SKM-1 treated with dmso at 0.1 percent for 144 hours (cell line): ENCODE measurements around the gene LAGE3.

Experiments used
- DNase-seq: peaks from one replicate; lab custom pipeline; 2025; ENCODE audit not compliant: unreplicated experiment; lab: John Stamatoyannopoulos, UW

LAGE3 gene

DNA sequence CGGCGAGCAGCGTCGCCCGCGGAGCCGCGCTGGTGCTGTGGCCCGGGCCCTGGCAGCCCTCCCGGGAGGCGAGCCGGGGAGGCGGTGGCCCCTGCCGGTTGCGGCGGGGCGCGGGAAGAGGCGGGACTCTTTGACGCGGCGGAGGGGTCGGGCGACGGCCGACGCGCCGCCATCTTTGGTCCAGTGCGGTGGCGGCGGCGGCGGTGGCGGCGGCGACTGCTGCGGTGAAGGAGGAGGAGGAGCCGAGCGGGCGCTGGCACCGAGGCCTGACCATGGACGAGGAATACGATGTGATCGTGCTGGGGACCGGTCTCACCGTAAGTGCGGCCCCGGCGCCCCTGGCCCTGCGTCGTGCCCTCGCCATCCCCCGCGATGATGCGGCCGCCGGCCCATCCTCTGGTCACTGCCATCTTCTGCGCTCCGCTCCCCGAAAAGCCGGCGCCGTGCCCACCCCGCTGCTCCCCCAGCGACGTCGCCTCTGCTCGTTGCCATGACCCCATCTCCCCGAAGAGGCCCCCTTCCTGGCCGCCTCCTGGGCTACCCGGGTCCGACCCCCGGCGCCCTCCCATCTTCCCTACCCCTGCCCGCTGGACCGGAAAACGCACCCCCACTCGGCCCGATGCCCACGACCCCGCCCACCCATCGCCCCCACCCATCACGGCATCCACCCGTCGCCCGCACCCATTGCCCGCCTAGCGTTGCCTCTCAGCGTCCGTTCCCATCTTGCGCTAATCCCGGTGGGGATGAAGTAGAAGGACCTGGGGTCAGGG lies 41.9 kb downstream of the LAGE3 start, which contains the start of gene GDI1:
Gene GDI1 (plus strand): TSS at position 172 of the 770 bp plus-strand sequence. CDS start 101 bp downstream, at position 273.
- DNase-seq: no peak

DNA sequence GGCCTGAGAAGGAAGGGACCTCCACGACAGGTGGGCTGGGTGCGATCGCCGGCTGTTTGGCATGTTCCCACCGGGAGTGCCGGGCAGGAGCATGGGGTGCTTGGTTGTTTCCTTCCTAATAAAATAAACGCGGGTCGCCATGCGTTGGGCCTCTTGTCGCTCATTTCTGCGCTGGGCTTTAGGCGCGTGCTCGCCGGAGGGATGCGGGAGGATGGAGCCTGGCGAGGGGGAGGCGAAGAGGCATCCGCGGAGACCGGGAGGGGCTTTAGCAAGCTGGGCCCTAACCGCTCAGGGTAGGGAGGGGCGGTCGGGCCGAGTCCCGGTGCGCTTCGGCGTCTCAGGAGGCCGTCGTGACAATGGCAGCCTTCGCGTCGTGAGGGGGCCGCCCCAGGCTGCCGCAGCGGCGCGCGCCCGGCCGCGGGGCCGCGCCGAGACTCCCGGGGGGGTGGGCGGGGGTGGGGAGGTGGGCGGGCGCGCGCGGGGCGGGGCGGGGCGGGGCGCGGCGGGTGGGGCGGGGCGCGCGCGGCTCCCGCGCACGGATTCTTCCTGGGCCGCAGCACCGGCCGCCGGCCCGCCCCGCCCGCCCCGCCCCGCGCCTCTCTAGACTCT lies 42.6 kb downstream of the LAGE3 start:
- DNase-seq: no peak

DNA sequence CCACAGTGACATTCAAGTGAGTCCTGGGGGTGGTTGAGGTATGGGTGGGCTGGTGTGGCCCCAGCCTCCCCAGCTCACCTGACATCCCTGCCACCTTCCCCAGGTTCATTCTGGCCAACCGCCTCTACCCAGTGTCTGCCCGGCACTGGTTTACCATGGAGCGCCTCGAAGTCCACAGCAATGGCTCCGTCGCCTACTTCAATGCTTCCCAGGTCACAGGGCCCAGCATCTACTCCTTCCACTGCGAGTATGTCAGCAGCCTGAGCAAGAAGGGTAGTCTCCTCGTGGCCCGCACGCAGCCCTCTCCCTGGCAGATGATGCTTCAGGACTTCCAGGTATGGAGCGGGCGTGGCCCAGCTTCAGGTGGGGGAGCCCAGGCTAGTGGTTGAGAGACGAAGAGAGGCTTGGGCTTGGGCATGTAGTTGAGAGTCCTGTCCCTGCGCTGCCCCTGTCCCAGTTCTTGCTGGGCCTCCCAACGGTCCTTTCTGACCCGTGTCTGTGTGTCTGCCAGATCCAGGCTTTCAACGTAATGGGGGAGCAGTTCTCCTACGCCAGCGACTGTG lies 43.8 kb downstream of the LAGE3 start:
- DNase-seq: no peak

DNA sequence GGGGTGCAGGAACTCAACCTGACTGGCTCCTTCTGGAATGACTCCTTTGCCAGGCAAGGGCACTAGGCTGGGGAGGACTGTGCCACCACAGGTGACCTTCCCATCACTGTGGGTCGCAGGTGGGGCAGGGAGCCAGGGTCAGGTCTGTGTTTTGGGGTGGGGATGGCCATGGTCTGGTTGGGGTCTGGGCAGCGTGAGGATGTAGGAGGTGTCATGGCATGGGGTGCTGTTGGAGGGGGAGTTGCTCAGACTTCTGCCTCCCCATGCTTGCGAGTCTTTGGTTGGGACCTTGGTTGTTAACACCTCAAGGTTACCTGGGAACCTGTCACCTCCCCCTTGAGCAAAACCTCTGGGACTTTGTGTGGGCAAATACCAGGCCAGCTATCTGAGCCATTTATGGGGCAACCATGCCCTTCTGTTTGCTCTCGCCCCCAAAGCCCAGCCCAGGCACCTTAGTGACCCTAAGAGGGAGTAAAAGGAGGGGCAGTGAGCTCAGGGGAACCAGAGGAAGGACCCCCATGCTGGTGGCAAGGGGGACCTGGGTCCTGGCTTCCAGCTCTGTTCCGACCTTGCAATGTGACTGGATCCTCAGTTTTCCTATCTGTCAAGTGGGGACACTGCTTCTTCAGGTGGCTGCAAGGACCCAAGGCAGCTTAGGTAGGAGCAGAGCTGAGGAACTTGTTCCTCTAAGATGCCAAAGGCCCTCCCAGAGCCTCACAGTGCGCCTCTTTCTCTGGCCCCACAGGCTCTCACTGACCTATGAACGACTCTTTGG lies 44.5 kb downstream of the LAGE3 start:
- DNase-seq: no peak

DNA sequence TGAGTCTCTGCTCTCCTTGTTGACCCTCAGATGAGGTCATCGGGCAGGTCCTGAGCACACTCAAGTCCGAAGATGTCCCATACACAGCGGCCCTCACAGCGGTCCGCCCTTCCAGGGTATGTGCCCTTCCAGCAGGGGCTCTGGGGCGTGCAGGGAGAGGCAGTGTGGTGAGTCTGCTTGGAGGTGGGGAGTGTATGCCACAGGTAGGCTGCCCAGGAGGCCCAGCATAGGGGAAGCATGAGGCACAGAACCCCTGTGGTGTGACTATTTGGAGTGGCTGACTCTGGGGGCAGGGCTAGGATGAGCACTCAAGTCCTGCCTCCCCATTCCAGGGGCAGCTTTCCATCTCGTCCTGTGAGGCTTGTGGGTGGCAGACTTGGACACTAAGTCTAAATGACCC lies 45.5 kb downstream of the LAGE3 start:
- no peak for DNase-seq

DNA sequence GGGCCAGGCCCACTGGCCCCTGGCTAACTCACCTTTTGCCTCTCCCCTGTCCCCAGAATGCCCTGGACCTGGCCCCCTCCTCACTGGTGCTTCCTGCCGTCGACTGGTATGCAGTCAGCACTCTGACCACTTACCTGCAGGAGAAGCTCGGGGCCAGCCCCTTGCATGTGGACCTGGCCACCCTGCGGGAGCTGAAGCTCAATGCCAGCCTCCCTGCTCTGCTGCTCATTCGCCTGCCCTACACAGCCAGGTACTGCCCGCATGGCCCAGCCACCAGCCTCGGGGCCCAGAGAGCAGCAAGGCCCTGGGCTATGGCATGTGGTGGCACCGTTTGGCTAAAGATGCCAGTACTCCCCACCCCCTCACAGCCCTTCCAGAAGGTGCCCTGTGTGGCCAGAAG lies 46.9 kb downstream of the LAGE3 start:
- DNase-seq: no peak

DNA sequence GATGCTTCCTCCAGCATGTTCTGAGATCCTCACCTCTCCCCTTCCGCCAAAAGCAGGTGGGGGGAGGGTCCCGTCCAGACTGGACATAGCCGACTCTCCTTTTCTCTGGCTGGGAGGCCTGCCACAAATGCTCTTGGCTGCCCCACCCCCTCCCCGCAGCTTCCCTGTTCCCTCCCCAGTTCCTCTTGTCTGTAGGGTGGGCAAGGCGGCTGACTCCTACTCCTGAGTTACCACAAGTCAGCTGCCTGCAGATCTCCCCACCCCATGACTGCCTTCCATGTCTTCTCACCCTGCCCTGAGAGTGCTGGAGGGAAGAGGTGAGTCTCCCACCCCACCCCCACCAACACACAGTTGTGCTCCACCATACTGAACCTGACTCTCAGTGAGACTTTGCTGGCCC lies 47.7 kb downstream of the LAGE3 start:
- no peak for DNase-seq

DNA sequence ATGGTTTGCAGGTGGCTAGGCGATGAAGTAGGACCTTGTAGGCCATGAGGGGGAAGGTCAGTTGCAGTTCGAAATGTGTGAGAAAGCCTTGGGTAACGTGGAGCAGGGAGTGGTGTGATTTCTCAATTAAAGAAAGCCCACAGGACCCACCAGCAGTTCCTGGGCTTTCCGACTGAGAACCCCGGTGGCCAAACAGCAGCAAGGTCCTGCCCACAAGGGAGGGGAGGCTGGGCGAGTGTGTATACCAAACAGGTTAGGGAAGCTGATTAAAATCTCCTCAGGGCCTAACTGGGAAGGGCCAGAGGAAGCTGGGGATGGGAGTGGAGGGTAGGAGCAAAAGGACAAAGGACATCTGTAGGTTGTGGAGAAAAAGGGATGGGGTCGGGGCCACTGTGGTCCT lies 48.2 kb downstream of the LAGE3 start:
- DNase-seq: peak; percentile 36

DNA sequence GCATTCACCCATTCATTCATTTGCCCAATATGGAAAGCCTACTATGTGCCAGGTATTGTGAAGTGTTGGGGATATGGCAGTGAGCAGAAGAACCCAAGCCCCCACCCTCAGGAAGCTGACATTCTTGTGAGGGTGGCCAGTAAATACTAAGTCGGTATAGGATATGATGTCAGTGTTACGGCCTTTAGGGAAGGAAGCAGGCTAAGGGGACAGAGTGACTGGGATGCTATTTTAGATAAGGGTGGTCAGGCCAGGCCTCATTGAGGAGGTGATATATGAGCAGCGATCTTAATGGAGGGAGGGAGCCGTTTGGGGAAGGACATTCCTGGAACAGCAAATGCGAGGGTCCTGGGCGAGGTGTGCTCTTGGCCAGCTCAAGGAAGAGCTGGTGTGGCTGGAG lies 48.6 kb downstream of the LAGE3 start:
- peak; percentile 13 for DNase-seq

DNA sequence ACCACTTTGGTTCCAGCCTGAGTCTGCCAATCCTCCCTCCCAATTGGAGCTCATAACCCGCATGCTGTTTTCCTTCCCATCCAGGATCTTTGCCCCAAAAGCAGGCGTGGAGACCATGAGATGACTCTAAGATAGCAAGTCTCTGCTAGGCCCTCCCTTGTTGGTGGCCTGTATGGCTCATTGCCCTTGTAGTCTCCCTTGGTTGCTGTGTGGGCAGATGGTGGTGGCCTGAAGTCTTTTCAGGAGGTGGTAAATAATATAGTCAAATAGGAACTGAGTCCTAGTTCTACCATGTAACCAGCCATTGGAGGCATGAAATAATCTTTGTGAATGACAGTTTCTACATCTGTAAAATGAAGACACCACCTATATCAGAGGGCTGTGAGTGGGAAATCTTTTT lies 49.4 kb downstream of the LAGE3 start:
- no peak for DNase-seq

DNA sequence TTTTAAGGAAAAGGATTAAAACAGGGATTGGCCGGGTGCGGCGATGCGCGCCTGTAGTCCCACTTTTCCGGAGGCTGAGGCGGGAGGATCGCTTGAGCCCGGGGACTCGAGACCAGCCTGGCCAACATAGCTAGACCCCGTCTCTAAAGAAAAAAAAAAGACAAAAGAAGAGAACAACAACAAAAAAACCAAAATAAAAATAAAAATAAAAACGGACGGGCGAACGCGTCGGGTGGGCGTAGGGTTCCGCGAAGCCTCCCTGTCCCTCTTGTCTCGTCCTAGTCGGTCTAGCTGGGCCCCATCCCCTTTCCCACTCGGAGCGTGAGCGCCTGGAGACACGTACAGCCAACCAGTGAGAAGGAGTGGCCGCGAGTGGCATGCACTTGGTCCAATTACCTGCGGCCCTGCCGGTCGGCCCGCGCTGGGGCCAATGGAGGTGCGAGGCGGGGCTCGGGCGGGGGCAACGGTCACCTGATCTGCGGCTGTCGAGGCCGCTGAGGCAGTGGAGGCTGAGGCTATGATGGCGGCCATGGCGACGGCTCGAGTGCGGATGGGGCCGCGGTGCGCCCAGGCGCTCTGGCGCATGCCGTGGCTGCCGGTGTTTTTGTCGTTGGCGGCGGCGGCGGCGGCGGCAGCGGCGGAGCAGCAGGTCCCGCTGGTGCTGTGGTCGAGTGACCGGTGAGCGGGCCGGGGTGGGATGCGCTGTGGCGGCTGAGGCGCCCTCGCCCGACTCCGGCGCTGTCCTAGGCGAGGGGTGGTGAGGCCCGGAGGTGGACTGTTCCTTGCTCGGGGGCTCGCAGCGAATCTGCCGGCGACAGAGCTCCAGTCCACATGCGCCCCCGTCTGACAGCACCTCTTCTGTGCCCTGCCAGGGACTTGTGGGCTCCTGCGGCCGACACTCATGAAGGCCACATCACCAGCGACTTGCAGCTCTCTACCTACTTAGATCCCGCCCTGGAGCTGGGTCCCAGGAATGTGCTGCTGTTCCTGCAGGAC lies 50.6 kb downstream of the LAGE3 start, which contains the start of gene ATP6AP1:
Gene ATP6AP1 (plus strand): TSS at position 502 of the 996 bp plus-strand sequence. CDS start 16 bp downstream, at position 518.
- DNase-seq: peak; percentile 83
